HG02678 (cell line): ENCODE data around the gene NUDT4.
"Not testable (repeated sequence)": the region's sequence is repeated elsewhere in the genome, so short reads cannot be mapped to it uniquely, and the experiment has no call there.

Source experiments
- ATAC-seq: cut with Tn5 transposase; IDR thresholded peaks from one replicate; pipeline ENCODE4 v1.9.1; 2021; ENCODE audit warnings: mild to moderate bottlenecking, moderate library complexity; ENCODE audit not compliant: unreplicated experiment

The NUDT4 gene

GRCh38 chr12:93425736-93426411 lies 48.1 kb downstream of the NUDT4 start:
- no peak for ATAC-seq

DNA sequence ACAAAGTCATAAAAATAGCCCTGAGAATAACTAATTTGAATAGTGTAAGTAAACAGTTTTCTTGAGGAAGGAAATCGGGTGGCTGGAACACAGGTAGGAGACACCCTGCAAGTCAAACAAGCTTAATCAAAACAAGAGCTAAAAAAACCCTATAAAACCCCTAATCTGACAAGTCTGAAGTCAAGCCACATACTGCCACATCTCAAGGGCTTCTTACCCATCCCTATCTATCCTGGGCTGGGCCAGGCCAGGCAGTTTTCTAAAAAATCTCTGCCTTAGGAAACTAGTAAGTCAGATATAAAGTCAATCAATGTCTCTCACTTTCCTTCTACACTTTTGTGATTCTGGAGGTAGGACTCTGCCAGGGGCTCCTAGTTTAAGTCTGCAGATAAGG lies 48.7 kb downstream of the NUDT4 start:
- no peak for ATAC-seq

- ATAC-seq = no peak
Measured at GRCh38 chr12:93427779-93428564, 50.2 kb downstream of the NUDT4 start.

GRCh38 chr12:93429448-93429847 lies 51.7 kb downstream of the NUDT4 start:
- no peak for ATAC-seq

- no peak for ATAC-seq
Measured at GRCh38 chr12:93429852-93430251, 52.1 kb downstream of the NUDT4 start.

DNA sequence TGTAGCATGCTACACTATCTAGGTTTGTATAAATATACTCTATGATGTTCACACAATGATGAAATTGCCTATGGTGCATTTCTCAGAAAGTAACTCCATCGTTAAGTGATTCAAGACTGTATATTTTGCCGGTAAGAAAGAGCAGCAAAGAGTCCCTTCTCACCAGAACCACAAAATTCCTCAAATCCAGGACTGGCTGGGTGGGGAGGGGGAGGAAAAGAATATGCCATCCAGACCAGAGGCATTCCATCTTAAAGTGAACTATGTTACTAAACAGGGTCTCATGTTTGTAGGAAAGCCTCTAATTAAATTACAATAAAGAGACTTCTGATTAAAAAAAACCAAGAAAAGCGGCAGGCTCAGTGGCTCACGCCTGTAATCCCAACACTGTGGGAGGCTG lies 52.6 kb downstream of the NUDT4 start:
- no peak for ATAC-seq

GRCh38 chr12:93432031-93432430 lies 54.3 kb downstream of the NUDT4 start:
- not testable (repeated sequence) for ATAC-seq

GRCh38 chr12:93434256-93434865 lies 56.6 kb downstream of the NUDT4 start:
- no peak for ATAC-seq

DNA sequence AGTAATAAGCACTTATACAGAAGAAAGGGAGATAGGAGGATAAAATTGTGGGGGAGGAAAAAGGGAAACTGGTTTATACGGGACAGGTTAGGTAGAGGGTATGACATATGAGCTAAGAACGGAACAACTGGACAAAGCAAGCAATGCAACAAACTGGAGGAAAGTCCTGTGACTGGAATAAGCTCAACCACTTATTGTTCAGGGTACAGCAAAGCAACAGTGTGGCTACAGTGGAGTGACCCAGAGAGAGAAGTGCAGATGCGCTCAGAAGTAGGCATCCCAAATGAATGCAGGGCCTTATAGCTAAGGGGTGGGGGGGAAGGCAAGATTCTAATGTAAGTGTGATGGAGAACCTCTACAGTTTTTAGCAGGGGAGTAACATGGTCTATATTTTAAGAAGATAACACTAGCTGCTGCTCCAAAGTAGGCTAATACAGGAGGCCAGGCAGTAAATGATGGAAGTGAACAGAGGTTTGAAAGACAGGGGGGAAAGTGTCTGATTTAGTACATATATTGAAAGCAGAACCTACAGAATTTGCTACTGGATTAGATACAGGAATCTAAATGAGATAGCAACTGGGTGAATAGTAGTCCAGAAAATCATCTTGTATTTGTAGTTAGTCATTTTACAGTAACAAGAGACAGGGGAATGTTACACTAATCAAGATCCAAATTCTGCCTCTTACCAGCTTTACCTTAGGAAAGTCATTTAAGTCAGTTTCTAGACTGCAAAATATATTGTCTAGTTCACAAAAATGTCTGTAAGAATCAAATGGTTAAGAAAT lies 60.7 kb downstream of the NUDT4 start:
- ATAC-seq = no peak

DNA sequence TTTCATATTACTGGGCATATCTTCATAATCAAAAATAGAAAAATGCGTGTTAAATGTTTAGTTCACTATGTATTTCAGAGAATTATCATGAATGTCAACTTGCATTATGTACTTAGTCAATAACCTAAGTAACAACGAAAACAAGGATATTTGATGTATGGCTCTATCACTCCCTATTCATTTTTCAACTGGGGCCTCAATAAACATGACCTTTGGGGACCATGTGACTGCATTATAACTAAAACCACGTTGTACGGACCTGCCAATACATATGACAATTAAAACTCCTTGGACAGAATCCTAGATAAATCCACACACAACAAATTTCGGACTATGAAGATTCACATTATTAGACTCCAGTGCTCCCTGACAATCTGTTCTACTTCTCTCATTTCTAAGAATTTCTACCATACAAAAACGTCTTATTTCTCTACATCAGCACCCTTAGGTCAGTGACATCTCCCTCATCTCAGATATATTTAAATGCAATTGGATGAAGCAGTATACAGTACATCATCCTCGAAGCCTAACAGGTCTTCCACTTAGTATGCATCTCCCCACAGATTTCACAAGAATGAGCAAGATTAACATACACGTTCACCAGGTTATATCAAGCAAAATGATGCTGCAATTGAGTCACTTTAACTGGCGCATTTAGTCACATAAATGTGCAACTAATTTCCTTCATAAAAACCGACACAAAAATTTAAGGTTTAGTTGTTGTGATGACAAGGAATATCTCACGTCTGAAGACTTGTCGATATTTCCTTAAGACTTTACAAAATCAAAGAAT lies 62.5 kb downstream of the NUDT4 start:
- no peak for ATAC-seq

- ATAC-seq = no peak
Measured at GRCh38 chr12:93441081-93441616, 63.4 kb downstream of the NUDT4 start.

GRCh38 chr12:93441617-93442410 lies 64.1 kb downstream of the NUDT4 start, which contains the start of gene UBE2N:
UBE2N (minus strand) TSS chr12:93441947; CDS start chr12:93441884, 63 bp downstream.
- ATAC-seq = peak; percentile 82

DNA sequence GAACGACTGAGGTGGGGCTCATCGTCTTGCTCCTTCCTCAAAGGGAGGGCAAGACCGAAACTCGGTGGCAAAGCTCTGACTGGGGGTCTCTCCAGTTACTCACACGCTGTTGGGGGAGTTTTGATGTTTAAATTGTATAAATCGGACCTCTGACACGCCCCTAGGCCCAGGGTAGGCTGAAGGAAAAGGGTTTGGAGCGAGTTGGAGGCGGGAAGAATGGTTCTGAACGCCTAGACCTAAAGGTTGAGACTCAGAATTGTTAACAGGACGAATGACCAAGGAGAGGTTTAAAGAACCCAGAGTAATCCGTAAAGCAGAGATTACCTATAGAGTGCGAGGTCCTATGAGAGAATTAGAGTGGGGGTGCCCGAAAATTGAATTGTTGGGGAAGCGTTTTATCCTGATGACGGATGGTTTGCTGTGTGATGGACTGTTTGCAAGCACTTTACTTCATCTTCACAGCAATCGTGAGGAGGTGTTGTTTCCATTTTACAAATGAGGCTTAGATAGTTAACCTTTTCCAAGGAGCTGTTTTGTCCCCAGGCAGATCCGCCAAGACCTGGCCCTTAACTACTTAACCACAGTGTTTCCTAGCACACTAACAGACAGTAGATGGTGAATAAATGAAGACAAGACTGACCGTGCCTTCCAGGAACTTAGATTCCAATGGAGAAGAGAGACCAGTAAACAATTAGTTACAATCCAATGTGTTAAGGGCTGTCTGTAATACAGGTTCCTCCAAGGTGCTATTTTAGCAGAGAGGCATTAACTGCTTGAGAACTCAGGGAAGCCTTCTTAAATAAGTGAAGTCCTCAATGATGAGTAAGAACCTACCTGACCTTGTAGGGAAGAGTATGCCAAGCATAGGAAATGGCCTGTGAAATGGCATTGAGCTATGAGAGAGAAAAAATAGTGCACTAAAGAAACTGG lies 65.0 kb downstream of the NUDT4 start:
- ATAC-seq = no peak

DNA sequence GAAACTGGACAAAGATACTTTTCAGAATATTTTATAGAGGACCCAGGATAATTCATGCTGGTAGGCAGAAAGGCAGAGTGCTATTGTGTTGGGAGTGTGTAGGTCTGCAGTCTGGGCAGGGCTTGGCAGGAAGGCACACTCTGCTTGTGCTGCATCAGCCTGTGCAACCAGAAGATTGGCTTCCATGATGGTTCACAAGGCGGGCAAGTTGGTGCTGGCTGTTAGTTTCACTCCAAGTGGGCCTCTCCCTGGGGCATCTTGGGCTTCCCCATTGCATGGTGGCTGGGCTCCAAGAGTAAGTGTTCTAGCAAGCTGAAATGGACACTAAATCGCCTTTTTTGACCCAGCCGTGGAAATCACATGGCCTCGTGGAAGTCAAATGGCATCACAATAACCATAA lies 65.9 kb downstream of the NUDT4 start:
- ATAC-seq = no peak

DNA sequence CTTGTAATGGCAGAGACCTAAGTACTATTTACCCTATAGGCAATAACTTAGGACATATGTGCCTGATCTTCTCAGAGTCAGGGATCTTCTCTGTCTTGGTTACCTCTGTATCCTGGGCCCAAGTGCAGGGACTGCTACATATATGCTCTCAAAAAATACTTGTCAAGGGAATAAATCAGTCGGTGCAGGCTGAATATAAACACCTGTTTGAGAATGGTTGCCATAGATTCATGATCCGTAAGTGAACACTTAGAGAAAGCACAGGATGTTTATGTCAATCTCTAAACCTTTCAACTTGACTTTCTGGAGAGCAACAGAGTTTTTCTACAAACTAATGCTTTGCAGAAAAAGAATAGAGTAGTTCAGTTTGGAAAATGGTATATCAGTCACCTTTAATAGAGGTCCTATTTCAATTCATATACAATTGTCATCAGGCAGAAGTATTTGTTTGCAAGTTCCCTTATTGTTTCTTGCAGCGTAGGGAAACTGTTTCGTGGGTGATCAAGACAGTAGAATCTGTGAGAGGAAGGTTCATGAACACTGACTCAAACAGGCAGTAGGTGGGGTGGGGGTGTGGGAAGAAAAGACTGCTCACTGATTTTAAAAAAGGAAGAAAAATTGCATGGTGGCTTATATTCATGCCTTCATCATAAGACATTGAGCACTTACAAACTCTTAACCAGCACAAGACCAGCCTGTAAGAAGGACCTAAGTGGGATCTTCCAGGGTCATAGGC lies 70.0 kb downstream of the NUDT4 start:
- no peak for ATAC-seq

DNA sequence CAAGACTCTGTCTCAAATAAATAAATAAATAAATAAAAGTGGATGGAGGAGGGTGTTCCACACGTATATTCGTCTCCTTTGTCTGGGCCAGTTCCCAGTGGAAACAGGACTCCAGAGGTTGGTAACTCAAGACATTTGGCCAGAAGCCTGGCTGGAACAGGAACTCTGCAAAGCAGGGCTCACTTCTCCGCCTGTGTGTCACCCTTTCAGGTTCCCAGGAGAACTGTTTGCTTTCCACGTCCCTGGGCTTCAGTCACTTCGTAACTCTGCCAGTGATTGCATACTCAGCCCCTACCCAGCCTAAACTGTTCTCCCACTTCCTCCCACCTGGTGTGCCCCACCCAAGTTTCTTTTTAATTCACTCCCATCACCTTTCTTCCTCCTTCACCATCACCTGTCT lies 71.1 kb downstream of the NUDT4 start:
- ATAC-seq = no peak

DNA sequence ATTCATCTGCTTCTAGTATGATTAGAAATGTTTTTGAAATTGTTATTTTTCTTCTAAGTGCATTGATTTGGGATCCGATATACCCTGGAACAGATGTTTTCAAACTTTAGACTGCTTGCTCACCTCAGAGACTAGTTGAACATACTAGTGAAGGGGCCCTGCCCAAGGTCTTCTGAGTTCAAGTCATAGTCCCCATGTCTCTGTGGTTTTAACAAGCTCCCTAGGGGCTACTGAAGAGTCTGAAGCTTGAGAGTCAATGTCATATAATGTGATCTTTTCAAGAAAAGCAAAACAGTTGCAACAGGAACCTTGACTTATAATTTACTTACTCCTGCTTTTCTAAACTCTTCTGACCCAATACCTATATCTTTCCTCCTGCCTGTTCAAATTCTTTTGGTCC lies 71.6 kb downstream of the NUDT4 start:
- peak; percentile 88 for ATAC-seq
